GM18870 (cell line): ENCODE data around the gene RGS11.

Source experiments
- ATAC-seq: cut with Tn5 transposase; IDR thresholded peaks from one replicate; pipeline ENCODE4 v1.9.1; 2021; ENCODE audit warnings: moderate library complexity; ENCODE audit not compliant: unreplicated experiment

RGS11 gene

DNA sequence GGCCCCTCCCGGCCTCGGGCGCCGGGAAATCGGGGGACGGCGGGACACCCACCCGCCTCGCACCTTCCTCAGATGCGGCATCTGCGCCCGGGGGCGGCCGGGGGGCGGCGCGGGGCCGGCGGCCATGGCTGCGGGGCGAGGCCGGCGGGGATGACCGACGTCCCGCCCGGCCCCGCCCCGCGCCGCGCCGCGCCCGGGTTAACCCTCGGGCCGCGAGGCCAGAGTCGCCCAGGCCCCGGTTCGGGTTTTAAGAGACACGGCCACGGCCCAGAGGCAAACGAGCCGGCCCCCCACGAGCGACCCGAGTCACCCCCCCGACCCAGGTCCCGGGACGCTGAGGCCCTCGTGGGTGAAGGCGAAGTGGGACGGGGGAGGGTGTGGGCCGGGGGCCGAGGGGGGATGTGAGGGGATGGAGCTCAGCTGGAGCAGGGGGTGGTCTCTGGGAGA is at the start of gene RGS11:
TSS of gene RGS11 (minus strand) at position 159 of the 447 bp plus-strand sequence. CDS start at position 126, 33 bp downstream.
- ATAC-seq, result no peak

DNA sequence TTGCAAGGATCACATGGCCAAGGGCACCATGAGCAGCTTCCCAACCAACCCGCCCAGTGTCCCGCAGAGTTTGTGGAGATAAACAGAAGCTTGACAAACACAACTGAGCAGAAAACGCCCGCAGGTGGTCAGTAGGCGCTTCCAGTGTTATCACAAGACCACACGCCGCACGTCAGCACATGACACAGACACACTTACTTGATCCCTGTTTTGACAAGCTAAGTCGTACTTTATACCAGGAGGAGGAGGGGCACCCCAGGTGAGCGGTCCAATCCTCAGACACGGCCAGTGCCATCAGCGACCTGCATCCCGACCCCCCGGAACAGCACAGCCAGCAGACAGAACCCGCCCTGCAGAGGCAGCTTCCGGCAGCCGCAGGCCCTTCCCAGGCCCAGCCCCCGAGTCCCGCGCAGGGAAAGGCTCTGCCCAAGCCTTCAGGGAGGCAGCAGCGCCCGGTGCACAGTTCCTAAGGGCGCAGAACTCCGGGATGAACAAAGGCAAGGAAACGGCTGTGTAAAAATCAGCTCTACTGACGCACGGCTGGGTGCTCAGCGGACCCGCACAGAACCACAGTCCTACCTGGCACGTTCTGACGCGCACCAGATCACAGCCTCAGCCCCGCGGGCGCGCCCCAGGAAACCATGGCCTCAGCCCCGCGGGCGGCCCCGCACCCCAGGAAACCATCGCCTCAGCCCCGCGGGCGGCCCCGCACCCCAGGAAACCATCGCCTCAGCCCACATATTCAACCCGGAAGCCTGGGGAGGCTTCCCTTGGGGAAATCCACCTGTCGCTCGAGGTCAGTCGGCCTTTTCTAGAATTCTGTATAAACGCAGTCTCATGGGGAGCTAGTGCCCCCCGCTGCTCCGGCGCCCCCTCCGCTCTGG is 48.9 kb upstream of the RGS11 start:
- ATAC-seq, result no peak

DNA sequence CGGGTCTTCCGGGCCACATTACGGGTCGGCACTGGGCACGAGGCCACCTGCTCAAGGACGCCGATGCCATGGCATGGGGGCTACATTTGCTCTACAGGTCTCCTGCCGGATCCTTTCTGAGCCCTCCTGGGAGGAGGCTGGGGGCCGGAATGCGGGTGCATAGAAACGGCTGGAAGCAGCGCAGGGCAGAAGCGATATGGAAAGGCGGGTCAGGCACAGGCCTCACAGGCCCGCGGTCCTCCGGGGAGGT is 48.4 kb upstream of the RGS11 start:
- ATAC-seq, result no peak

DNA sequence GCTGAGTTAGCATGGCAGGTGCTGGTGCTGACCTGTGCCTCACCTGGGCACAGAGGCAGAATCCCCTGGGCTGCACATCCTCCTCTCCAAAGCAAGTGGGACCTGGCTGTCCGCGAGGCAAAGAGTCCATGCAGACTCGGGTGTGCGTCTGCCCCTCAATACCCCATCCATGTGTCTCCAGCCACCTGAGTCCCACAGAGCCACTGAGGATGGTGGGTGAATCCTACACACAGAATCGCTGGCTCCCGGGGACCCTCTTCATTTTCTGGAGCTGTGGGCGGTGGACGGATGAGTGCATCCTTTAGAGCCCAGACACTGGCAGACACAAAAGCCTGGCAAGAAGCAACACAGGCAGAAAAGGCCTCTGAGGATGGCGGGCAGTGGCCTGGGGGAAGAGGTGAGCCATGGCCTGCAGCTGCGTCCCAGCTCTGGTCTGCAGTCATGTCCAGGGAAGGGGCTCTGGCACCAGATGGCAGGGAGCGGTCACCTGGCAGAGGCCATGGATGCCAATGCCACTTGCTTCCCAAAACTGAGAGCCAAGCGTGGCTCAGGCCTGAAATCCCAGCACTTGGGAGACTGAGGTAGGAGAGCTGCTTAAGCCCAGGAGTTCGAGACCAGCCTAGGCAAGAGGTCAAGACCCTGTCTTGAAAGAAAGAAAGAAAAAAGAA is 46.9 kb upstream of the RGS11 start:
- no peak for ATAC-seq

DNA sequence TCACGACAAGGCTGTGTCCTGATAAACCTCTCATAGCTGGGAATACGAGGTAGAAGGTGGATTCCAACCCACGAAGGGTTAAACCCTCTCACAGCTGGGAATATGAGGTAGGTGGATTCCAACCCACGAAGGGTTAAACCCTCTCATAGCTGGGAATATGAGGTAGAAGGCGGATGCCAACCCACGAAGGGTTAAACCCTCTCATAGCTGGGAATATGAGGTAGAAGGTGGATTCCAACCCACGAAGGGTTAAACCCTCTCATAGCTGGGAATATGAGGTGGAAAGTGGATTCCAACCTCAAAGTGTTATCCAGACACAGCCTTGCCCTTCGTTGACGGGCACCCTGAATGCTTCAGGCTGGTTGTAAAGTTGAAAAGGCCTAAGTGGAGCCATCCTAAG is 45.8 kb upstream of the RGS11 start:
- ATAC-seq, result no peak

DNA sequence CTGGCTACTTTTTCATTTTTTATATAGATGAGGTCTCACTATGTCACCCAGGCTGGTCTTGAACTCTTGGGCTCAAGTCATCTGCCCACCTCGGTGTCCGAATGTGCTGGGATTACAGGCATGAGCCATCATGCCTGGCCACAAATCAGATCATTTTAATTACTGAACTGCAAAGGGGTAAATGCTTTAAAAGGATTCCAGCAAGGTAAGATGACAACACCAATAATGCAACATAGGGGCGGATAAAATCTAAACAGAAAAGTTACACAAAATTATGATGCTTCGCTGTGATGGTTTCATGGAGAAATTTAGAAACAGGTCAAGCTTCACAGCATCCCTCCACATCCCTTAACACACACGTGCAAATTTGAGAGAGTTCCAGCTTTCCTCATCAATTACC is 44.5 kb upstream of the RGS11 start:
- no peak for ATAC-seq

DNA sequence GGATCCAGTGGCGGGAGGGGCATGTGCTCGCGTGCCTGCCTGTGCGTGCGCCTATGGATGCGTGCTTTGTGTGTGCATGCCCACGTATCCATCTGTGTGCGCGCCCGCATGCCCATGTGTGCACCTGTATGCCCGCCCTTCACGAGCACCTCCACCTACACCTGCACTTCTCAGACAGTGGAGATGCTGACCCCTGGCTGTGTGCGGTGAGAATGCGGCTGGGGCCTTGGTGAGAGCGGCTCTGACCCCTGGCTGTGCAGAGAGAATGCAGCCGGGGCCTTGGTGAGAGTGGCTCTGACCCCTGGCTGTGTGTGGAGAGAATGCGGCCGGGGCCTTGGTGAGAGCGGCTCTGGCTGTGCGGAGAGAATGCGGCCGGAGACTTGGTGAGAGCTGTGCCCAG is 42.9 kb upstream of the RGS11 start:
- no peak for ATAC-seq

DNA sequence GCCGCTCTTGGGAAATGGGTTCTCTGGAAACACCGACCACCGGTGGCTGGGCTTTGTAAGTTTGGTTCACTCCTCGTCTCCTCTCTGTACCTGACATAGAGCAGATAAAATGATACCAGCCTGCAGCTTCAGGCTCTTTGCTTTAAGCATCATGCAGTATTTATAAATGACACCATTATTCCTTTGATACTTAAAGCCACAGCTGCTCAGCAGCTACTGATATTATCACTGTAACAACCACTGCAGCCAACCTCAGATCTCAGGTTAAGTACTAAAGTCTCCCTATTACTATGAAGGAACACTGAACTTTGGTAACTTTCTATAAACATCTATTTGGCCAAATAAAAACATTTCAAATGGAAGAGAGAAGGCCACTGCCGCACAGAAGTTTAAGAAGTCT is 41.8 kb upstream of the RGS11 start:
- ATAC-seq, result no peak

DNA sequence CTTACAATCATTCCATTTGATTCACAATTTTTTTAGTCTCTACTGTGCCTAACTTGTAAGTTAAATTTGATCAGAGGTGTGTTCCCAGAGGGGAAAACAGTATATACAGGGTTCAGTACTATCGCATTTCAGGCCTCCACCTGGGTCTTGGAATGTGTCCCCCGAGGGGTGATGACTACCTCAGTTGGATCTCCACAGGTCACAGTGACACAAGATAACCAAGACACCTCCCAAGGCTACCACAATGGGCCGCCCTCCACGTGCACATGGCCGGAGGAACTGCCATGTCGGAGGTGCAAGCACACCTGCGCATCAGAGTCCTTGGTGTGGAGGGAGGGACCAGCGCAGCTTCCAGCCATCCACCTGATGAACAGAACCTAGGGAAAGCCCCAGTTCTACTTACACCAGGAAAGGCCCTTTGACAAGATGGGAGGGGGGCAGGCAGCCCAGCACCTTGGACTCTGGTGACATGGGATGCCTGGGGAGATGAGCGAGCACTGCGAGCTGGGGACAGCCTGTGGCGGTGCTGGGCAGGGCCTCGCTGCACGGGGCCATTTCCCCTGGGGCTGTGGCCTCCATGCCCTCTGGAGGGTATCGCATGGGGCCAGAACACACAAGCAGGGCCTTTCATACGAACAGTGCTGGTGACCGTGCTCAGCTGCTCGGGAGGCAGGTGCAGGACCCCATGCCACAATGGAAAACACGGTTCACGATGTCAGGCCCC is 41.2 kb upstream of the RGS11 start:
- ATAC-seq, result no peak

DNA sequence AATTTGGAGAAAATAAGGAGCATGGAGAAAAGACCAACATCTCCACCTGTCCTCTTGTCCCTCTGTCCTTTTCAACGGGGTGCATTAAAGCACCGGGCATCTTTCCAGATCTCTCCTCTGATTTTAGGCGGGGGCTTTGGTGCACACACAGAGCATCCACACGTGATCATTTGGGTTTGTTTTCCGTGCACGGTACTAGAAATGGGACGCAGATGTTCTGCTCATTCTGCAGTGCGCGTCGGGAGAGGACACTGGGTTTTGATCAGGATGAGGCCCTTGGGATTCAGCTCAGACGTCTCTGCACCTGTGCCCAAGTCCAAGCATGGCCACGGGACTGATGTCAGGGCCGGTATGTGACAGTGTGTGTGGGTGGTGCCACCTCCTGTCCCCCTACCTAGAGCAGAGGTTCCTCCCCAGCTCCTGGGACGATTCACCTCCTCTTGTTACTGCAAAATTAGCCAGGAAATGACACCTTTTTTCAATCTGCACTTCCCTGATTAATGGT is 39.1 kb upstream of the RGS11 start:
- no peak for ATAC-seq

DNA sequence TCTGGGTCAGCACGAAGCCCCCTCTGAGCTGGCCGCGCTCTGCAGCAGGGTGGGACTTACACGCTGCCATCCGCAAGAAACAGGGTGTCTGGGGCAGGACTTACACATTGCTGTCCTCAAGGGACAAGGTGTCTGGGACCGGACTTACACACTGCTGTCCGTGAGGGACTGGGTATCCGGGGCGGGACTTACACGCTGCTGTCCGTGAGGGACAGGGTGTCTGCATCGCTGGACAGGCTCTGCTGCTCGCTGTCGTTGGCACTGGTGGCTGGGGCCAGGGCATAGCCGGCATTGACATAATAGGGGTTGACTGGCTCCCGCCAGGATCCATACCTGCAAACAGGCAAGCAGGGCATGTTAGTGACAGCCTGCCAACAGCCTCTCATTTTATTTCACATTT is 38.6 kb upstream of the RGS11 start:
- ATAC-seq, result no peak

DNA sequence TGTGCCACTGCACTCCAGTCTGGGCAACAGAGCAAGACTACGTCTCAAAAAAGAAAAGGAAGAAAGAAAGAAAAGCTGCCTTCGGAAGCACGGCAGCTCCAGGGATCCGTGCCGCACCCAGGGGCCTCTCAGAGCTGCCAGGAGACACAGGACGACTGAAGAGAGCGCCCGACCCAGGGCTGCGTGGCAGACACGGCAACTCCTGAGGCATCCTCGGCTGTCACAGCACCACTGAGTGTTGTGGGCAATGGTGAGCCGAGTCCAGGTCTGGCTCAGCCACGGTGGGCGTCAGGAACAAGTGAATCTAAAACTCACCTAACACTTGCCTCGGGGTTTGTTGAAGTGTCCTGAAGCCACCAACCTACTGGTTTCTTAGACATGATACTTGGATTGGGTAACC is 36.0 kb upstream of the RGS11 start:
- no peak for ATAC-seq

DNA sequence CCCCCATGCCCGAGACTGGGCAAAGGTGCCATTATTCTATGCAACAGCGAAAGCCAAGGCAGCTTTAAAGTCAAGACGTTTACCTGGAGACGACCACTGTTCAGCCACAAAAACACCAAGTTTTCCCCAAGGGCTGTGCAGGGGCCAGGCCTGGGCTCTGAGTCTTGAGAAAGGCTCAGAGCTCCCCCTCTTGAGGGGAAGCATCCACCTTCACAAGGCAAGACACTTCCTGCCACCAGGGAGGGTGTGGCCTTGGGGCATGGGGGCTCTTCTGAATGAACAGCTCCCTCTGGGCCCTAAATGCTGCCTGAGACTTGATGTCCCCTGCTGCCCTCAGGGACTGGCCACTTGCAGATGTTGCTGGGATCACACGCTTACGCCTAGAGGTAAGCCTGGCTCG is 33.7 kb upstream of the RGS11 start:
- ATAC-seq, result no peak

DNA sequence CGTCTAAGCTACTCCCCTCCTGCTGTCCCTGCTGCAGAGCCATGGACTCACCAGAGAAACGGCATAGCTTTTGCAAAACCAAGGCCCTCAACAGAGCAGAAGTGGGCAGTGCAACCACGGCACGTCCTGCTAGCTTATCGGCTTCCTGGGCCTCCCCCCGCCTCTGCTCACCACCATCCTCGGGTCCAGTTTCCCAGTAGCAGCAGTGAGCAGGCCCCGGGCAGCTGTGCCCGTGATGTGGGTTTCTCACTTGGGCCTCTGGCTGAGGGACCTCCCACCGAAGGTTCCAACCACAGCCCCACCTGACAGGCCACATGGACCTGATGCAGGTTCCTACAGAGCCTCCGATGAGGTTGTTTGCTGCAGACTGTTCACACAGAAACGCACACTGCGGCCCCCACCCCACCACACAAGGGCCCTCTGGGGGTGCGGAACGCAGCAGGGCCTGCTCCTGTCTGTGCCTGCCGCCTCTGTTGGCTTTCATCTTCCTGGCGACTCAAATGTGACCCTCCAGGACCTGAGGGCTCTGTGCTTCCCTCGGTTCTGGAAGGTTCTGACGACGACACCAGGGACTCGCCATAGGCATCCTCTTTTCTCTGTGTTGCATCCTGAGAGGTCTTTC is 32.1 kb upstream of the RGS11 start:
- ATAC-seq, result no peak

DNA sequence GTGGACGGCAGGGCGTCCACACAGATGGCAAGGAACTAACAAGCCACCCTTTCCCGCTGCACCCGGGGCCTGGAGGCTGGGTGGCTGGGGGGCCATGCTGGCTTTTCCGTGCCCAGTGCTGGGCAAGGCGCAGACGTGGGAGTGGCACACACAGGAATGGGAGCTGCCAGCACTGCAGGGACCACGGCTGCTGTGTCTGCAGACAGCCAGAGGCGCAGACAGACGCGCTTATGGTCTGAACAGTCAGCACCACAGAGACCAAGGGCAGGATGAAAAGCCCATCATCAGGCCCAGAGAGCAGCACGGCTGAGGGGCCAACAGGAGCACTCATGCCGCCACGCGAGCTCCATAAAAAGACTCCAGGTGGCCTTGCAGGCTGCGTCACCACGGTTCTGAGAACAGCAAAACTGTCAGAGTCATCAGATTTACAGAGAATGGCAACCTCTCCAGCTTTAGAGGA is 31.2 kb upstream of the RGS11 start:
- no peak for ATAC-seq

DNA sequence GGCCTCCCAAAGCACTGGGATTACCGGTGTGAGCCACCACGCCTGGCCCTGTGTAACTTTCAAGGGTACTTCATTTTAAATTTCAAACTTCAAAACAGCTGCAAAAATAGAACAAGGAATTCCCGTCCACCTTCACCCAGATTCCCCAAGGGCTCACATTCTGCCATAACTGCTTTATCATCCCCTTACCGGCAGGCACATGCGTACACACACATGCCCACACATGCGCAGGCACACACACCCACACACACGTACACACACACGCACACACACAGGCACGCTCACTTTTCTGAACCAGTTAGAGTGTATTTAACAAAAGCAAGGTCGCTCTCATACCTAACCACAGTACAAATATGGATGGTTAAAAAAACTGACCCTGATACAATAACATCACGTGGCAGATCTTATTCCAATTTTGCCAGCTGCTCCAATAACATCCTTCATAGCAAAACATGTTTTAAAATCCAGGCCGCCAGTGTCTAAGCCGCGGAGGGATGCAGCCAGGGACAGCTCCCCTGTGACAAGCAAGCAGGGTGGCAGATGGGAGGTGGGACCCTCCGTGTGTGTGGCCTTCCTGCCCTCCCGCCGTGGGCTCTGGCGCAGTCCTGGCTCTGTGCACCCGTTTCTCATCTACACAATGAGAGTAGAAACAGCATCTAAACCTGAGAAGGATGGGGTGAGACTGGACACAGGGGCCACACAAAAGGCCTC is 30.3 kb upstream of the RGS11 start:
- no peak for ATAC-seq

DNA sequence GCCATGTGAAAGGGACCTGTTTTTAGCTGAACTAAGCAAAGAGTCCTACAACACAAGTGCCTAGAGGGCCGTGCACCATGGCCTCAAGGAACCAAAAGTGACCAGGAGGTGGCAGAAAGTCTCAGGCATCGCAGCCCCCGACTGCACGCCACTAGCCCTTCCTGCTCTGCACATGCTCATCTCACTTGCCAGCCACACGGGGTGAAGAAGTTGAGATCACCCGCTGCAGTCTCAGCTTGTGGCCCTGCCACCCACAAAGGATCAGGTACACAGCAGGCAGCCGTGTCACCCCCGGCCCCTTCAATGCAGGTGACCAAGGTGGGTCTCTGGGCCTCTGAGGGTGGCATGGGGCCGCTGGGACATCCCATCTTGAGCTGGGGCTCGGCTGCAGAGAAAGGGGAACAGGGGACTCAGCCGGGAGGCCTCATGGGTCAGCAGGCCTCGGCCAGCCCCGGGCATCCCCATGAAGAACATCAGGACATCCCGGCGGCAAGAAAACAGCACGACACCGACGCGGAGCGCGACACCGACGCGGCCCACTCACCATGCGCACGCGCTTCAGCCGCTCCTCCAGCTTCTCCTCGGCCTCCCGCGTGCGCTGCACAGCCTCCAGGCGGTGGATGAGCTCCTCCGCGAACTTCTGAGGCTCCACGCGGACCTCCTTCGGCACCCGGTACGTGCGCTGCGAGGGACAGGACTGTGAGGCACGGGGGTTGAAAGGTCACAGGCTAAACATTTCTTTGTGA is 28.2 kb upstream of the RGS11 start:
- ATAC-seq, result no peak

DNA sequence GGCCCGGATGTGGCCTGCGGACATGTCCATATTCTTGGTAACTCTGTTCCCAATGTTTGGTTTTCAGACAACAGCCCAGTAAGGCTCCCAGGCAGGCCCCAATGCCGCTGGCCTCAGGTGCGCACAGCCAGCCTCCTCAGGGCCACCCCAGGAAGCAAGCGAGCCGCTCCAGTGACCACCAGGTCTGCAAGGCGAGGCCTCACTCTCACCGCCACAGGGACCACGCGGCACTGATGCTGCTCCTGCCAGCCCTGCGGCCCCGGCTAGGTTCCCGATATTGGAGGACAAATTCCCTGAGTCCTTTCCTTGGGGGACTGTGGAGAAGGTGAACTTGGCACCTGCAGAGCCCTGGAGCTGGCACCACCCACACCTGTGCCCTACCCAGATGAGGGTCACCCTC is 26.2 kb upstream of the RGS11 start:
- no peak for ATAC-seq

DNA sequence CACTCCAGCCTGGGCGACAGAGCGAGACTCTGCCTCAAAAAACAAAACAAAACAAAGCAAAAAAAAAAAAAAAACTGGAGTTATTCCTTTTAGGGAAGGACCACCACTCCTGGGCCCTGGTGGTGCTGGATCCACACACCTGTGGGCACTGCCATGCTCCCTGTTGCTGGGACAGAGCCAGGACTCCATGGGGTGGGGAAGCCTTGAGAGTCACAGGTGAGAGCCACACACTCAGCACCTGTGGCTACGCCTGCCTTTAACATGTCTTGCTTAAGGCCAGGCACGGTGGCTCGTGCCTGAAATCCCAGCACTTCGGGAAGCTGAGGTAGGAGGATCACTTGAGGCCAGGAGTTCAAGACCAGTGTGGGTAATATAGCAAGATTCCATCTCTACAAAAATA is 25.5 kb upstream of the RGS11 start:
- ATAC-seq, result no peak

DNA sequence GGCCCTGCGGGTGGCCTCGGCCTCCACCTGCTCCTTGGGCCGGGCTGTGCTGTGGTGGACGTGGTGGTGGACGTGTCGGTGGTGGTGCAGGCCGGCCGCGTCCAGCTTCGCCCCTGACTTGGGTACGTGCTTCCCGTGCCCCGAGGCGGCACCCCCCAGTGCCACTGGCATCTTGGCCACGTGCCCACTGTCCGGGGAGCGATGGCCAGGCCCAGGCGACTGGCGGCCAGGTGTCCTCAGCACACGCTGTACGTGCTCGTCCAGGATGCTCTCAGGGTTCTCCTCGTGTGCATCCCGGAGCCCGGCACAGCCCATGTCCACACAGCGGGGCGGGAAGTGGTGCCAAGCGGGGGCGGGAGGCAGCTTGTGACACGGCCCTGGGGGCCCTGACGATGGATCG is 22.1 kb upstream of the RGS11 start:
- ATAC-seq, result no peak
